ENCODE data around the gene IGDCC3. TPM values are rescaled to one million over a fixed set of nuclear protein-coding genes. Genes with fewer than 3 reads are reported as not detected.

The IGDCC3 gene
- total and polyA plus RNA-seq, 2 of the 8 experiments (the other 6 are each of a cell fraction or from before 2014, with no cell fraction given), result 26.8 to 45.7 TPM

- peak; percentile 66 for TF ChIP-seq CREB1 (IDR thresholded peaks at IDR 0.05)
- TF ChIP-seq CEBPB (IDR thresholded peaks at IDR 0.05; ENCODE audit: low read depth, low read length), result no peak
- no peak for TF ChIP-seq SIX5 (IDR thresholded peaks at IDR 0.05; ENCODE audit: low read depth, low read length)
- TF ChIP-seq TBP (IDR thresholded peaks at IDR 0.05; ENCODE audit: low read depth, low read length), result no peak; the same call in 1 of the 2 replicates
- TF ChIP-seq HDAC6 (IDR thresholded peaks at IDR 0.05; ENCODE audit: low read depth, low read length), result no peak
- no peak for TF ChIP-seq TEAD4 (IDR thresholded peaks at IDR 0.05; ENCODE audit: low read depth, low read length)
- no peak for TF ChIP-seq KDM1A (IDR thresholded peaks at IDR 0.05; ENCODE audit: borderline replicate concordance, low read length)
- no peak for TF ChIP-seq ASH2L (IDR thresholded peaks at IDR 0.05; ENCODE audit: low read length)
- TF ChIP-seq SAP30 (IDR thresholded peaks at IDR 0.05; ENCODE audit: insufficient read depth, insufficient replicate concordance, low read length), result peak; percentile 53
- peak; percentile 19 for TF ChIP-seq KDM4A (IDR thresholded peaks at IDR 0.05; ENCODE audit: low read depth, low read length, severe bottlenecking)
- peak; percentile 90 to 93 for TF ChIP-seq SIN3A (conservative IDR thresholded peaks at IDR 0.05 in 1 of 2, IDR thresholded peaks at IDR 0.05 in 1 of 2; ENCODE audit: low read depth in 1 of 2, low read length in 2 of 2)
- TF ChIP-seq SP4 (IDR thresholded peaks at IDR 0.05; ENCODE audit: low read length), result no peak
These were observed 7.4 kb upstream of the IGDCC3 start (continued) for GRCh38 chr15:65384895-65385869.

Data from H1 (cell line).